ENCODE measurements around the gene TNFRSF1B. TPM values are rescaled to one million over a fixed set of nuclear protein-coding genes. Genes with fewer than 3 reads are reported as not detected.

TNFRSF1B gene
- total and polyA plus RNA-seq, 9 of the 15 experiments (the other 6 are each of a cell fraction or from before 2014, with no cell fraction given), result 8.8 to 91.3 (median 36.0) TPM

DNA sequence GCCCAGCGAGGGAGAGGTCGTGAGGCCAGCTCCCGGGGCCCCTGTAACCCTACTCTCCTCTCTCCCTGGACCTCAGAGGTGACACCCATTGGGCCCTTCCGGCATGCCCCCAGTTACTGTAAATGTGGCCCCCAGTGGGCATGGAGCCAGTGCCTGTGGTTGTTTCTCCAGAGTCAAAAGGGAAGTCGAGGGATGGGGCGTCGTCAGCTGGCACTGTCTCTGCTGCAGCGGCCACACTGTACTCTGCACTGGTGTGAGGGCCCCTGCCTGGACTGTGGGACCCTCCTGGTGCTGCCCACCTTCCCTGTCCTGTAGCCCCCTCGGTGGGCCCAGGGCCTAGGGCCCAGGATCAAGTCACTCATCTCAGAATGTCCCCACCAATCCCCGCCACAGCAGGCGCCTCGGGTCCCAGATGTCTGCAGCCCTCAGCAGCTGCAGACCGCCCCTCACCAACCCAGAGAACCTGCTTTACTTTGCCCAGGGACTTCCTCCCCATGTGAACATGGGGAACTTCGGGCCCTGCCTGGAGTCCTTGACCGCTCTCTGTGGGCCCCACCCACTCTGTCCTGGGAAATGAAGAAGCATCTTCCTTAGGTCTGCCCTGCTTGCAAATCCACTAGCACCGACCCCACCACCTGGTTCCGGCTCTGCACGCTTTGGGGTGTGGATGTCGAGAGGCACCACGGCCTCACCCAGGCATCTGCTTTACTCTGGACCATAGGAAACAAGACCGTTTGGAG lies 23.7 kb upstream of the TNFRSF1B start (continued):
- TF ChIP-seq, protein P1, sequence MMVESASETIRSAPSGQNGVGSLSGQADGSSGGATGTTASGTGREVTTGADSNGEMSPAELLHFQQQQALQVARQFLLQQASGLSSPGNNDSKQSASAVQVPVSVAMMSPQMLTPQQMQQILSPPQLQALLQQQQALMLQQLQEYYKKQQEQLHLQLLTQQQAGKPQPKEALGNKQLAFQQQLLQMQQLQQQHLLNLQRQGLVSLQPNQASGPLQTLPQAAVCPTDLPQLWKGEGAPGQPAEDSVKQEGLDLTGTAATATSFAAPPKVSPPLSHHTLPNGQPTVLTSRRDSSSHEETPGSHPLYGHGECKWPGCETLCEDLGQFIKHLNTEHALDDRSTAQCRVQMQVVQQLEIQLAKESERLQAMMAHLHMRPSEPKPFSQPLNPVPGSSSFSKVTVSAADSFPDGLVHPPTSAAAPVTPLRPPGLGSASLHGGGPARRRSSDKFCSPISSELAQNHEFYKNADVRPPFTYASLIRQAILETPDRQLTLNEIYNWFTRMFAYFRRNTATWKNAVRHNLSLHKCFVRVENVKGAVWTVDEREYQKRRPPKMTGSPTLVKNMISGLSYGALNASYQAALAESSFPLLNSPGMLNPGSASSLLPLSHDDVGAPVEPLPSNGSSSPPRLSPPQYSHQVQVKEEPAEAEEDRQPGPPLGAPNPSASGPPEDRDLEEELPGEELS (CRISPR knock-in tag; IDR thresholded peaks at IDR 0.05; ENCODE audit: borderline replicate concordance), result 0 out of 2 replicates have a peak, but pooled peaks have one; percentile 13
- no peak for TF ChIP-seq MED1 (CRISPR knock-in tag; IDR thresholded peaks at IDR 0.05; ENCODE audit: borderline replicate concordance)

DNA sequence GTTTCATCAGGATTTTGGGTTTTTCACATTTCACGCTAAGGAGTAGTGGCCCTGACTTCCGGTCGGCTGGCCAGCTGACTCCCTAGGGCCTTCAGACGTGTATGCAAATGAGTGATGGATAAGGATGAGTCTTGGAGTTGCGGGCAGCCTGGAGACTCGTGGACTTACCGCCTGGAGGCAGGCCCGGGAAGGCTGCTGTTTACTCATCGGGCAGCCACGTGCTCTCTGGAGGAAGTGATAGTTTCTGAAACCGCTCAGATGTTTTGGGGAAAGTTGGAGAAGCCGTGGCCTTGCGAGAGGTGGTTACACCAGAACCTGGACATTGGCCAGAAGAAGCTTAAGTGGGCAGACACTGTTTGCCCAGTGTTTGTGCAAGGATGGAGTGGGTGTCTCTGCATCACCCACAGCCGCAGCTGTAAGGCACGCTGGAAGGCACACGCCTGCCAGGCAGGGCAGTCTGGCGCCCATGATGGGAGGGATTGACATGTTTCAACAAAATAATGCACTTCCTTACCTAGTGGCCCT lies 23.1 kb upstream of the TNFRSF1B start:
- ChIA-PET CTCF (ENCODE audit: low intra/inter-chr PET ratio) (no interaction called here), POLR2A (no interaction called here)
- in situ Hi-C loops (cut with MboI), result no loop called here
- TF ChIP-seq, protein P2, sequence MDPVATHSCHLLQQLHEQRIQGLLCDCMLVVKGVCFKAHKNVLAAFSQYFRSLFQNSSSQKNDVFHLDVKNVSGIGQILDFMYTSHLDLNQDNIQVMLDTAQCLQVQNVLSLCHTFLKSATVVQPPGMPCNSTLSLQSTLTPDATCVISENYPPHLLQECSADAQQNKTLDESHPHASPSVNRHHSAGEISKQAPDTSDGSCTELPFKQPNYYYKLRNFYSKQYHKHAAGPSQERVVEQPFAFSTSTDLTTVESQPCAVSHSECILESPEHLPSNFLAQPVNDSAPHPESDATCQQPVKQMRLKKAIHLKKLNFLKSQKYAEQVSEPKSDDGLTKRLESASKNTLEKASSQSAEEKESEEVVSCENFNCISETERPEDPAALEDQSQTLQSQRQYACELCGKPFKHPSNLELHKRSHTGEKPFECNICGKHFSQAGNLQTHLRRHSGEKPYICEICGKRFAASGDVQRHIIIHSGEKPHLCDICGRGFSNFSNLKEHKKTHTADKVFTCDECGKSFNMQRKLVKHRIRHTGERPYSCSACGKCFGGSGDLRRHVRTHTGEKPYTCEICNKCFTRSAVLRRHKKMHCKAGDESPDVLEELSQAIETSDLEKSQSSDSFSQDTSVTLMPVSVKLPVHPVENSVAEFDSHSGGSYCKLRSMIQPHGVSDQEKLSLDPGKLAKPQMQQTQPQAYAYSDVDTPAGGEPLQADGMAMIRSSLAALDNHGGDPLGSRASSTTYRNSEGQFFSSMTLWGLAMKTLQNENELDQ (CRISPR knock-in tag; IDR thresholded peaks at IDR 0.05; ENCODE audit: borderline replicate concordance), result no peak
- TF ChIP-seq ZC3H8 (IDR thresholded peaks at IDR 0.05) (no peak), ZEB2 (IDR thresholded peaks at IDR 0.05) (no peak), TRIM24 (IDR thresholded peaks at IDR 0.05) (no peak)
- TF ChIP-seq, protein P3, sequence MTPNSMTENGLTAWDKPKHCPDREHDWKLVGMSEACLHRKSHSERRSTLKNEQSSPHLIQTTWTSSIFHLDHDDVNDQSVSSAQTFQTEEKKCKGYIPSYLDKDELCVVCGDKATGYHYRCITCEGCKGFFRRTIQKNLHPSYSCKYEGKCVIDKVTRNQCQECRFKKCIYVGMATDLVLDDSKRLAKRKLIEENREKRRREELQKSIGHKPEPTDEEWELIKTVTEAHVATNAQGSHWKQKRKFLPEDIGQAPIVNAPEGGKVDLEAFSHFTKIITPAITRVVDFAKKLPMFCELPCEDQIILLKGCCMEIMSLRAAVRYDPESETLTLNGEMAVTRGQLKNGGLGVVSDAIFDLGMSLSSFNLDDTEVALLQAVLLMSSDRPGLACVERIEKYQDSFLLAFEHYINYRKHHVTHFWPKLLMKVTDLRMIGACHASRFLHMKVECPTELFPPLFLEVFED (CRISPR knock-in tag; conservative IDR thresholded peaks at IDR 0.05), result no peak
- TF ChIP-seq, protein P4, sequence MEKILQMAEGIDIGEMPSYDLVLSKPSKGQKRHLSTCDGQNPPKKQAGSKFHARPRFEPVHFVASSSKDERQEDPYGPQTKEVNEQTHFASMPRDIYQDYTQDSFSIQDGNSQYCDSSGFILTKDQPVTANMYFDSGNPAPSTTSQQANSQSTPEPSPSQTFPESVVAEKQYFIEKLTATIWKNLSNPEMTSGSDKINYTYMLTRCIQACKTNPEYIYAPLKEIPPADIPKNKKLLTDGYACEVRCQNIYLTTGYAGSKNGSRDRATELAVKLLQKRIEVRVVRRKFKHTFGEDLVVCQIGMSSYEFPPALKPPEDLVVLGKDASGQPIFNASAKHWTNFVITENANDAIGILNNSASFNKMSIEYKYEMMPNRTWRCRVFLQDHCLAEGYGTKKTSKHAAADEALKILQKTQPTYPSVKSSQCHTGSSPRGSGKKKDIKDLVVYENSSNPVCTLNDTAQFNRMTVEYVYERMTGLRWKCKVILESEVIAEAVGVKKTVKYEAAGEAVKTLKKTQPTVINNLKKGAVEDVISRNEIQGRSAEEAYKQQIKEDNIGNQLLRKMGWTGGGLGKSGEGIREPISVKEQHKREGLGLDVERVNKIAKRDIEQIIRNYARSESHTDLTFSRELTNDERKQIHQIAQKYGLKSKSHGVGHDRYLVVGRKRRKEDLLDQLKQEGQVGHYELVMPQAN (IDR thresholded peaks at IDR 0.05; ENCODE audit: borderline replicate concordance), result no peak
- TF ChIP-seq, protein P1 (CRISPR knock-in tag; IDR thresholded peaks at IDR 0.05; ENCODE audit: borderline replicate concordance), result 0 out of 2 replicates have a peak, but pooled peaks have one; percentile 32

More for the DNA sequence above, 23.1 kb upstream of the TNFRSF1B start:
- Histone ChIP-seq H3K9me1 (ENCODE audit: control insufficient read depth, insufficient read depth, low read length) (no peaks in the 10 kb centered on the region), H3K4me3 (no peak overlapping the region), H3K4me2 (ENCODE audit: insufficient read depth, low read length) (no peak overlapping the region), H3K27me3 (ENCODE audit: control insufficient read depth in 2 of 2, insufficient read depth in 2 of 2, low read length in 2 of 2) (no peaks in the 10 kb centered on the region), H4K20me1 (replicated peaks; ENCODE audit: control insufficient read depth, insufficient read depth, low read length) (no peaks in the 10 kb centered on the region), H3K36me3 (ENCODE audit: control insufficient read depth, insufficient read depth, low read length) (peaks cover 26% of the 10 kb centered on the region; the same call in 1 of the 3 replicates), H3K9me3 (replicated peaks; ENCODE audit: control insufficient read depth, insufficient read depth, low read depth, low read length) (no peaks in the 10 kb centered on the region), H3K27ac (ENCODE audit: extremely low read depth, low read depth, low read length) (peak overlapping the region; percentile 36; the same call in 1 of the 3 replicates), H3K79me2 (ENCODE audit: control insufficient read depth, insufficient read depth, low read length) (no peaks in the 10 kb centered on the region), H2AFZ (ENCODE audit: low read depth, low read length) (peak overlapping the region; percentile 66), H3K9ac (ENCODE audit: insufficient read depth in 1 of 2, low read depth in 2 of 2, low read length in 2 of 2) (peak overlapping the region in 1 of 2 experiments; percentile 53; a peak in 3 of 4 replicates), H3K4me1 (replicated peaks in 1 of 2; ENCODE audit: control insufficient read depth in 2 of 2, insufficient read depth in 2 of 2, low read length in 2 of 2) (peaks cover 20 to 58% of the 10 kb centered on the region in 2 experiments)
- FAIRE-seq (peak; percentile 73), DNase-seq (ENCODE audit: extremely low read depth in 1 of 4, low spot score in 3 of 4) (peak in 3 of 4 experiments; percentile 40 to 58 (median 50)), ATAC-seq (peak; percentile 40)
- WGBS (ENCODE audit: insufficient coverage, low coverage, missing lambda C conversion rate), result 44% methylated on average over 17 of the region's 17 CpGs
- TSS peak; percentile 48 for BruUV-seq (replicated peaks)
- intact Hi-C loops (cut with micrococcal nuclease), result no loop called here
